GM18502 (cell line): ENCODE measurements around the gene NPIPA8.
"Not testable (repeated sequence)": the region's sequence is repeated elsewhere in the genome, so short reads cannot be mapped to it uniquely, and the experiment has no call there.

ENCODE experiments used
- ATAC-seq: cut with Tn5 transposase; IDR thresholded peaks from one replicate; pipeline ENCODE4 v1.9.1; 2021; ENCODE audit warnings: mild to moderate bottlenecking; ENCODE audit not compliant: unreplicated experiment, poor library complexity

NPIPA8 gene

DNA sequence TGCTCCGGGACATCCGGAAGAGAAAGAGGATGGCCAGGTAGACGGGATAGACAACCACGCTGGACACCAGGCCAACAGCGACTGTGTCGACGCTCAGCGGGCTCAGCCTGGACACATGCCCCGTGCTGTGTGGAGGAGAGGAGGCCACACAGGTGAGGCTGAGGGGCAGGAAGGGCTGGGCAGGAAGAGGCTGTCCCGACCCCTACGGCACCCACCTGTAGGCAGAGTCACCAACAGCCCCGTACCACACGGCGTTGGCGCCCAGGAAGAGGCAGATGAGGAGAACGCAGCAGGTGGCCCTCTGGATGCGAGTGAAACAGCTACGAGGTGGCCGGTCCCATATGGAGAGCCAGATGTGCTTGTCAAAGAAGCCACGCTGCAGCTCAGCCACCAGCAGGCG lies at the start of gene NPIPA8:
Gene NPIPA8, minus strand, starts transcription at position 101 of the 400 bp plus-strand sequence. CDS start 4,074 bp downstream, outside the sequence.
- ATAC-seq: not testable (repeated sequence)

DNA sequence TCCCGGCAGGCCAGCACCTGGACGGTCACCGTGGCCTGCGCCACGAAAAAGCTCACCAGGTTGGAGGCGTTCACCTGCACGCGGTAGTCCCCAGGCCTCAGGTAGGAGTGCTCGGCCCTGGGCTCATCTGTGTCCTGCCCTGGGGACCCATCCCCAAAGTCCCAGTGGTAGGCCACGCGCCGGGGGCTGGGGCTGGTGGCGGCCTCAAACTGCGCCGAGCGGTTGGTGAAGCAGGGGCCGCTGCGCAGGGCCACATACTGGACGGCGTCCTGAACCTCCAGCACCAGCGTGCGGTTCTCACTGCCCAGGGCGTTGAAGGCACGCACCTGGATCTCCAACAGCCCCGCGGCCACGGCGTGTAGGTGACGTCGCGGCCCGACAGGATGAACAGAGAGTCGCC lies 48.7 kb upstream of the NPIPA8 start:
- not testable (repeated sequence) for ATAC-seq

DNA sequence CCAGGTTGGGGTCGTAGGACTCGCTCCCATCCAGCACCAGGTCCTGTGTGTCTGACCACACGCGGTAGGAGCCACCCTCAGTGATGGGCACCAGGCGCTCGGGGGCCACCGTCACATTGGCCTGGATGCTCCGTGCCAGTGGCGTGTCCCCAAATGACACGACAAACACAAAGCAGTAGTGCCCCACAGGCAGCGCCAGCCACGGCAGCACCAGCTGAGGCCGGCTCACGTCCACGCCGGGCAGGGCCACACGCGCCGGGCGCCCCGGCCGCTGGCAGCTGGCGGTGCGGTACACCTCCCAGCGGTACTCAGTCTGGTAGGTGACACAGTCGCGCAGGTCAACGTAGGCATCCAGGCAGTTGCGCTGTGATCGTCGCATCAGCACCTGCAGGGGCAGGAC lies 48.3 kb upstream of the NPIPA8 start:
- ATAC-seq: not testable (repeated sequence)

DNA sequence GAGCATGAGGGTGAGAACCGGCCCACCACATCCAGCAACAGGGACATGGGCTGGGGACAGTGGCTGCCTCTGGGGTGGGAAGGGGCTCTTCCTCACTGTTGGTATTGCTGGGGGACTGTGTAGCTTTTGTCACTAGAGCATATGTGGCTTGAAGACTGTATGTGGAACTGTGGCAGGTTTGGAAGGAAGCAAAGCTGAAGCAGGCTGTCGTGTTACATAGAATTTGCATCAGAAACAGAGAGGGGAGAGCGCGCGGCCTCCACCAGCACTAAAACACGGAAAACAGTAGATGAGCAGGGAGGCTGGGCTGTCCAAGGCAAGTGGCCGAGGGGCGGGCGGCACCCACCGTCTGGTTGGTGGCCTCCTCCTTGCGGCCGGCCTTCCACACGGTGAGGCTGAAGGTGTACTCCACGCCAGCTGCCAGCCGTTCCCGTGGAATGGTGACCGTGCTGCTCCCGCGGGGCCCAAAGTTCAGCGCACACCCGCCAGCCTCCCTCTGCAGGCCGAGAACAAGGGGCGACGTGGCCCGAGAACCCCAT lies 47.6 kb upstream of the NPIPA8 start:
- not testable (repeated sequence) for ATAC-seq

DNA sequence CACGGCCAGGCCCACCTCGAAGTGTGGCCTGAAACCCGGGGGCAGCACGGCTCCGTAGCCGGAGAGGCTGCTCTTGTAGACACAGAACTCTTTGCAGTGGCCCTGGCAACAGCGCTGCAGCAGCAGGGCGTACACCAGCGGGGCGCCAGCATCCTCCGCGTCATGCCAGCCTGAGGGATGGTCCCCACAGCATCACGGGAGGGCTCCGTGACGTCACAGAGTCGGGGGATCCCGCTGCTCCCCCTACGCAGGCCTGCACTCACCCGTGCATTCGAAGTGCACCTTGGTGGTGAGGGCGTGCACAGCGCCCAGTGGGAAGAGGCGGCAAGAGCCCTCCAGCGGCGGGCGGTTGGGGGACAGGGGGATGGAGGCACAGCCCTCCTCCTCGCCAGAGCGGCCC lies 46.2 kb upstream of the NPIPA8 start:
- ATAC-seq: not testable (repeated sequence)

DNA sequence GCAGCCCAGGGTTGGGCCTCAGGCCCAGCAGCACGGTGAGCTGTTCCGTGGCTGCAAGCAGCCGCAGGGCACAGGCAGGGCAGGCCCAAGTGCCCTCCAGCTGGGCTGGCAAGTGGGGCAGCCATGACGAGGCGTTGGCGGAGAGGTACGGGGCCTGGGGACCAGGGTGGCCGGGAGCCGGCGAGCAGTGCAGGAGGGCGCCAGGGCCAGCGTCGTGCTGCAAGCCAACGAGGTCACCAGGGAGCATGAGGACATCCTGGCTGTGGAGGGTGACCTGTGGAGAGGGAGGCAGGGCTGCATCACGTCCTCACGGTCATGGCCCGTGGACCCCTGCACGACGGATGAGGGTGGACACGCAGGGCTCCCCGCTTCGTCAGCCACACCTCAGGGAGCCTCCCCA lies 11.2 kb upstream of the NPIPA8 start:
- not testable (repeated sequence) for ATAC-seq

DNA sequence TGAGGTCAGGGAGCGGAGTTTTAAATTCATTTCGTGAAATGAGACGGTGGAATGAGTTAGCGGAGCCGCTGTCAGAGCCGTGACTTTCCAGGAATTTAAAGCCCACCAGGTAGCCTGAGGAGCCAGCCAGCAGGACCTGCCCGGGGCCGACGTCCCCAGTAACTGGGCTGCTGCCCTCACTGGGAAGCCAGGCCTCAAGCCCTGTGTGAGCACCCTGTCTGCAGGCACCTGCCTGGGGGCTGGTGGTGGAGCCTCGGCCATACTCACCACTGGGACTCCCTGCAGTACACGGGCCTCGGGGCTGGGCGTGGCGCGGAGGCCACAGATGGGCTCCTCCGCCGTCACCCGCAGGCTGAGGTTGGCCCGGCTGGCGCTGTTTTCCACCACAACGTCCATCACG lies 10.5 kb upstream of the NPIPA8 start:
- ATAC-seq: not testable (repeated sequence)

DNA sequence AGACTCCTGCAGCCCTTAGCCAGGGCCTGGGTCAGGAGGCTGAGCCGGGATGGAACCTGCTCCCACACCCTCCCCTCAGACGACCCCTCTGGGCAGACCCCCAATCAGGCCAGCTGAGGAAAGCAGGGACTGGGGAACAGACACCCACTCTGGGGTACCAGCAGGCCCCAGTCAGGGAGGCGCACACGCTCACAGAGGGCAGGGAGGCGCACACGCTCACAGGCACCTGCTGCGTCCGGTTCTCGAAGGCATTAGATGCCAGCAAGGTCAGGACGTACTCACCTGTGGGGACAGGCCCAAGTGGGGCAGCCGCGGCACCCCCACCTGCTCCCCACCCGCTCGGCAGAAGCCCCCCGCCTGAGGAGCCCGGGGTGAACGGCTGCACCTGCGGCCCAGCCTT lies 8.1 kb upstream of the NPIPA8 start:
- ATAC-seq: not testable (repeated sequence)

DNA sequence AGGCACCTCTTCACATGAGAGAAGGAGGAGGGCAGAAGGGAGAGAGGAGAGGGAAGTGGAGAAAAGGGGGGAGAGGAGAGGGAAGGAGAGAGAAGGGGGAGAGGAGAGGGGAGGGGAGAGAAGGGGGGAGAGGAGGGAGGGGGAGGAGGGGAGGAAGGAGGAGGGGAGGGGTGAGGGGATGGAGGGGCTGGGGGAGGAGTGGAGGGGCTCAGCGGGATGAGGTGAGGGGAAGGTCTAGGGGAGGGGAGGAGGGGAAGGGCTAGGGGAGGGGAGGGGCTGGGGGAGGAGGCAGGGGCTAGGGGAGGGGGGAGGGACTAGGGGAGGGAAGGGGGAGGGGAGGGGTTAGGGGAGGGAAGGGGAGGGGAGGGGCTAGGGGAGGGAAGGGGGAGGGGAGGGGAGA lies 5.5 kb upstream of the NPIPA8 start:
- ATAC-seq: not testable (repeated sequence)

DNA sequence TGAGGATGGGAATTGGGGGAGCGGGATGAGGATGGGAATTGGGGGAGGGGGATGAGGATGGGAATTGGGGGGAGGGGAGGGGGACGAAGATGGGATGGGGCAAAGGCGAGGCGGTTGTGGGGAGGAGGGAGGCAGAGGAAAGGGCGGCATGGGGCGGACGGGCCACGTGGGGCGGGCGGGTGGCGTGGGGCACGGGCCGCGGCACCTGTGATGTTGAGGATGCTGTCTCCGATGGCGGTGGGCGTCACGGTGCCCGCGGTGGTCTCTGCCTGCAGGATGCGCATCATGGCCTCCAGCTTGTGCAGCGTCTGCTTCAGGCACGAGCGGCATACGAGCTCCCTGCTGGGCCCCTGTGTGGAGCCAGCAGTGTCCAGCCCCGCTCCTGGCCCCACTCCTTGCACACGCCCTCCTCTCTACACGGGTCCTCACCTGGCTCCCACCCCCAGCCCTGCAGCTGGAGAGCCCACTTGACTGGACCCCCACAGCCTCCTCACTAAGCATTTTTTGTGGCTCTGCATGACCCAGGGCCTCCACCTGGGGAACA lies 5.0 kb upstream of the NPIPA8 start:
- ATAC-seq: not testable (repeated sequence)

DNA sequence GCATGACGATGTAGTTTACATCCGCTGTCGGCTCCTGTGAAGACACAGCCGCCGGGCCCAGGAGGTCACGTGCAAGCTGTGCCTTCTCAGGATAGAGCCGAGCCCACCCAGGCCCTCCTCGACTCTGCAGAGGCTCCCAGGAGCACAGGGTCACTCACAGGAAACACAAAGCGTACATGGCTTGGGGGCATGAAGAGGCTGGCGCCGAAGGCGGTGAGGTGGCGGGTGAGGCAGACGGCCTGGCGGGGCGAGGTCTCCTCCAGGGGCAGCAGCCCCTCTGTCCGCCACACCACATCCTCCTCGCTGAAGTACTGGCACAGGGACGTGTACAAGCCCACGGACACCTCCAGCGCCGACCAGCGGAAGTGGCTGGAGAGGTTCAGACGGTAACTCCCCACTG lies 2.7 kb upstream of the NPIPA8 start:
- ATAC-seq: not testable (repeated sequence)

DNA sequence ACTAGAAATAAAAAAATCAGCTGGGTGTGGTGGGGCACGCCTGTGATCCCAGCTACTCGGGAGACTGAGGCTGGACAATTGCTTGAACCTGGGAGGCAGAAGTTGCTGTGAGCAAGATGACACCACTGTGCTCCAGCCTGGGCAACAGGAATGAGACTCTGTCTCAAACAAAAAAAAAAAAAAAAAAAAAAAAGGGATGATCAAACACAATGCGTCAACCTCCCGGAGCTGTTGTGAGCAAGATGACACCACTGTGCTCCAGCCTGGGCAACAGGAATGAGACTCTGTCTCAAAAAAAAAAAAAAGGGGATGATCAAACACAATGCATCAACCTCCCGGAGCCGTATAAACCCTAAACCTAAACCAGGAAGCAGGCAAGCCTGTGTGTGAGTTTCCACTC lies 24.7 kb downstream of the NPIPA8 start:
- not testable (repeated sequence) for ATAC-seq

DNA sequence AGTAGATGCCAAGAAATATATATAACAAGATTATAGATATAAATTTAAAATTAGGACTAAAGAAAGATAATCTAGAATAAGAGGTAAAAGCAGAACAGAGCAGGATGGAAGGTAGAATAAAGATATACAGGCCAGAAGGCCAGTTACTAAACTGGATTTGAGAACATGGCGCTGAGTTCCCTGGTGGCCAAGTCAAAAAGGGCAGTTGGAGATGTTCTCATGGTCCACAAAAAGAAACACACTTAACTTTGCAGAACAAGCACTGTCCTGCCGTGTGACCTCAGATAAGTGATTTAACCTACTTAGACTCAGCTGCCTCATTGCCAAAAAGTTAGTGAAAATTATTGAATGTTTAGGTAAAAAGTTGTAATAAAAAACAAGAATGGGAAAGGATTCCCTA lies 27.4 kb downstream of the NPIPA8 start:
- ATAC-seq: not testable (repeated sequence)

DNA sequence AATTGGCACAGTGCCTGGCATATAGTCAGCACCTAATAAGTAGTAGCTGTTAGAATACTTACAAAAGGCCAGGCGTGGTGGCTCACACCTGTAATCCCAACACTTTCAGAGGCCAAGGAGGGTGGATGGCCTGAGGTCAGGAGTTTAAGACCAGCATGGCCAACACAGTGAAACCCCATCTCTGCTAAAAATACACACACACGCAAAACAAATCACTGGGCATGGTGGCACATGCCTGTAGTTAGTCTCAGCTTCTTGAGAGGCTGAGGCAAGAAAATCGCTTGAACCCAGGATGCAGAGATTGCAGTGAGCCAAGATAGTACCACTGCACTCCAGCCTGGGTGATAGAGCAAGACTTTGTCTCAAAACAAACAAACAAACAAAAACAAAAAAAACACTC lies 29.3 kb downstream of the NPIPA8 start:
- not testable (repeated sequence) for ATAC-seq

DNA sequence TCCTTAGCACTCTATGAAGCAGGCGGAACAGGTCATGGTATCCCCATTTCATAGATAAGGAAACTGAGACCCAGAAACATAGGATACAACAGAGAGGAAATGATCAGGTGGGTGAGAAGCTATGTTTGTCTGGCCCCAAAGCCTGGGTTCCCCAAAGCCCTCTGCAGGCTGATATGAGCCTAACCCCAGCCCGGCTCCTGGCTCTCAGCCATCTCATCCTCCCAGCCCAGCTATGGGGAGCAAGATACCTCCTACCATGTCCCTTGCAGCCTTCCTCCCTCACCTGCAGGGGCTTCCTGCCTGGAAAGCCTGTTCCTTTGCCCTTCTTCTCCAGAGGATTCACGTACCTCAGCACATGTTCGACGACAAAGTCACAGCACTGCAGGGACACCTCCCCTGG lies 30.5 kb downstream of the NPIPA8 start:
- not testable (repeated sequence) for ATAC-seq

DNA sequence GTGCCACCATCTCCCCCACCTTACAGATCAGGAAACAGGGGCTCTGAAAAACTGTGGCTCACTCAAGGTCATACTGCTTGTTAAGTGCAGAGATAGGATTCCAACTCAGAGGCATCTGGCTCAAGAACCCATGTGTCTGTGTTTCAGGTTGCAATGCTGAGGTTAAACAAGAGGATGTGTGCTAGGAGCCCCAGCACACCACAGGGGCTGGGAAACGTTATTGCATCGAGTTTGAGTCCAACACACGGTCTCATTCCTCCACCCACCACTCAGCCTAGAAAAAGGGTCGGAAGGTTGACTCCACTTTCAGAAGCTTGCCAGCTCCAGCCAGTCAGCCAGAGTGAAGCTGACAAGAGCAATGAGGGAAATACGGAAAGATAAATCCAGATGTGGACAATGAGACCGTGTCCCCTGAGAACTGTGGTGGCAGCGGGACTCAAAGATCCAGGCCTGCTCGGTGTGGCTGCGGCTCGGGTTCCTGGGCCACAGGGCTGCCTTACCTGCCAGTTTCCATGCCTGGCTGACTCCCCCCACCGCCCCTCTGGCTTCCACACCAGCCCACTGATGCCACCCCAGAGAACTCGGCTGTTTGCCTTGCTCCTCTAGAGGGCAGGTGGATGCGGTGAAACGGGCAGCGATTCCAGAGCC lies 33.4 kb downstream of the NPIPA8 start:
- ATAC-seq: not testable (repeated sequence)

DNA sequence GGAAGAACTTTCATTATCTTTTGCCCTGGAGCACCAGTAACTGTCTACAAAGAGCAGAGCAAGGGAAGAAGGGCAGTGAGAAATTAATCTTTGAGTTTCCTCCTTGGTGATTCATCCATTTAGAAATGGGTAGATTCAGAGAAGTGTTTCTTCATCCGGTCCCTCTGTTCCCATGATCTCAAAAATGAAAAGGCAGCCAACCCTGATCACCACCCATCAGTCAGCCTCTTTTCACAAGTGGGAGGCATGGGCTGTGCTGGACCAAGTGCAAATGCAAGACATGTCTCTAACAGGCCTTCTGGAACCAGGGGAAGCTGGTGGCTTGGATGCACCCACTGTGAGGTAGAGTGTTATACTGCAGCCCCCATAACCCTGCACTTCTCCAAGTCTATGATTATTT lies 38.8 kb downstream of the NPIPA8 start:
- not testable (repeated sequence) for ATAC-seq

DNA sequence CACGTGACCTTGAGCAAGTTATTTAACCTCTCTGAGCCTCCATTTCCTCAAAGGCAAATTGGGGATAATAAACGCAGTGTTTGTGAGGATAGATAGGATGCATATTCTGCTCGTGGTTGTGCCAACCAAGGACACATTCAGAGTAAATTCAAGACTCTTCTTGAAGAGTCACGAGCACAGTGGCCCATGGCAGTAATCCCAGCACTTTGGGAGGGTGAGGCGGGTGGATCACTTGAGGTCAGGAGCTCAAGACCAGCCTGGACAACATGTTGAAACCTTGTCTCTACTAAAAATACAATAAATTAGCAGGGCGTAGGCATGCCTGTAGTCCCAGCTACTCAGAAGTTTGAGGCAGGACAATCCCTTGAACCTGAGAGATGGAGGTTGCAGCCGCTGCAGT lies 39.6 kb downstream of the NPIPA8 start:
- not testable (repeated sequence) for ATAC-seq

DNA sequence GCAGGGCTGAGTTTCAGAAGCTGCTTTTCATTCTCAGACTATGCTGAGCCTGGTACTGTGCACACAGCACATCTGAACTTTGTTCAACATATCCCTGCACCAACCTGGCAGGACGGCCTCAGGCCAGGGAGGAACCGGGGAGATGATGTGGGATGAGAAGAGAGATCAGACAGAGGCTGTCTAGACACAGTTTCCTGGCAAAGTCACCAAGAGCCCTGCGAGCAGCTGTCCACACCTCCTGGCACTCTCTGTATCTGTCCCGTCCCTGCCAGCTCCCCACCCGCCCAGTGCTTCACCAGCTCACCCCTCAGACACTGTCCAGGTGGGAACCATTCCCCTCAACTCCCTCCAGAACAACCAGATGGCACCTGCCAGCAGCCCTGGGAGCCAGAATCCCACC lies 42.2 kb downstream of the NPIPA8 start:
- not testable (repeated sequence) for ATAC-seq

DNA sequence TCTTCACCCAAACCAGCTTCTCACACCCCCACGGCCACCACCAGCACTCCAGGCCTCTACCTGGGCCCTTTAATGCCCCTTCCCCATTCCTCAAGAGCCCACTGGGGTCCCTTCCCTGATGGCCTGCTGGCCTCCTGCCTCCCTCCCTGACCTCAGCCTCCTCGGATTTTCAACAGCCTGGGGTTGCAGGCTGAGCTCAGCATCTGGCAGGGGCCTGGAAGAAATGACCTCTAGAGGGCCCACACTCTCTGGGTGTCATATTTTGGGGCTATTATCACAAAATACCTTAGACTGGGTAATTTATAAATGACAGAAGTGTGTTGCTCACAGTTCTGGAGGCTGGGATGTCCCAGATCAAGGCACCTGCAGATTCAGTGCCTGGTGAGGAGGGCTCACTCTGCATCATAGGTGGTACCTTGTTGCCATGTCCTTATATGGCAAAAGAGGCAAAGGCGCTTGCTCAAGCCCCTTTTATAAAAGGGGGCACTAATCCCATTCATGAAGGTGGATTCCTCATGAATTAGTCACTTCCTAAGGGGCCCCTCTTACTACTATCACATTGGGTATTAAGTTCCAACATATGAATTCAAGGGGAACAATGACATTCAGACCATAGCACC lies 43.1 kb downstream of the NPIPA8 start:
- ATAC-seq: not testable (repeated sequence)

DNA sequence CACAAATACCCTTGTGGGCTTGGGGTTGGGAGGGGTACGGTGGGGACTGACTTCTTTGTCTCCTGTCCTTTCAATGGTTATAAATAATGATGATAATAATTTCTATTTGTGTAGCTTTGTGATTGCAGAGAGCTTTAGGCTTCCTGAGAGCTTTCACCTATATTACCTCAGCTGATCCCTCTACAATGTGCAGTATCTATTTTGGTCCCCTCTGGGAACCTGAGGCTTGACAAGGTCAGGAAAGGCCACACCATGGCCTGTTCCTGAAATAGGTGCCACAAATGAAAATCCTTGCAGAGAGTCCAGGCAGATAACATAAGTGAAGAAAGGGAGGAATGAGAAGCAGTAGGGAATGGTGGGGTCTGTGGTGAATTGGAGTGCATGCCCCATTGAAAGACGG lies 45.6 kb downstream of the NPIPA8 start:
- not testable (repeated sequence) for ATAC-seq
